ENCODE measurements around the gene ENKD1.

ENKD1 gene

GRCh38 chr16:67679935-67680897 is 13.7 kb upstream of the ENKD1 start:
- Histone ChIP-seq H3K27ac (ENCODE audit: insufficient read depth, low read length, poor library complexity, severe bottlenecking) (no peak overlapping the region), H3K27me3 (replicated peaks; ENCODE audit: control insufficient read depth, insufficient read depth, low read length, poor library complexity, severe bottlenecking) (no peaks in the 10 kb centered on the region), H3K4me3 (ENCODE audit: insufficient read depth, low read depth, low read length, poor library complexity, severe bottlenecking) (no peak overlapping the region), H3K36me3 (ENCODE audit: control insufficient read depth, insufficient read depth, low read length) (no peaks in the 10 kb centered on the region), H3K9me3 (ENCODE audit: control insufficient read depth, low read length) (no peaks in the 10 kb centered on the region), H3K4me1 (ENCODE audit: control insufficient read depth, insufficient read depth, low read length, poor library complexity, severe bottlenecking) (peaks cover 3% of the 10 kb centered on the region)
- no peak for DNase-seq

GRCh38 chr16:67678354-67679023 is 11.9 kb upstream of the ENKD1 start:
- H3K36me3 ChIP-seq (ENCODE audit: control insufficient read depth, insufficient read depth, low read length), result no peaks in the 10 kb centered on the region
- H3K27ac ChIP-seq (ENCODE audit: insufficient read depth, low read length, poor library complexity, severe bottlenecking), result no peak overlapping the region
- H3K9me3 ChIP-seq (ENCODE audit: control insufficient read depth, low read length), result no peaks in the 10 kb centered on the region
- H3K4me3 ChIP-seq (ENCODE audit: insufficient read depth, low read depth, low read length, poor library complexity, severe bottlenecking), result no peak overlapping the region
- no peak for DNase-seq
- no peaks in the 10 kb centered on the region for H3K4me1 ChIP-seq (ENCODE audit: control insufficient read depth, insufficient read depth, low read length, poor library complexity, severe bottlenecking)
- no peaks in the 10 kb centered on the region for H3K27me3 ChIP-seq (replicated peaks; ENCODE audit: control insufficient read depth, insufficient read depth, low read length, poor library complexity, severe bottlenecking)

GRCh38 chr16:67677712-67678111 is 11.2 kb upstream of the ENKD1 start:
- no peaks in the 10 kb centered on the region for H3K9me3 ChIP-seq (ENCODE audit: control insufficient read depth, low read length)
- no peak overlapping the region for H3K27ac ChIP-seq (ENCODE audit: insufficient read depth, low read length, poor library complexity, severe bottlenecking)
- no peaks in the 10 kb centered on the region for H3K36me3 ChIP-seq (ENCODE audit: control insufficient read depth, insufficient read depth, low read length)
- no peaks in the 10 kb centered on the region for H3K4me1 ChIP-seq (ENCODE audit: control insufficient read depth, insufficient read depth, low read length, poor library complexity, severe bottlenecking)
- no peak for DNase-seq
- H3K4me3 ChIP-seq (ENCODE audit: insufficient read depth, low read depth, low read length, poor library complexity, severe bottlenecking), result no peak overlapping the region
- H3K27me3 ChIP-seq (replicated peaks; ENCODE audit: control insufficient read depth, insufficient read depth, low read length, poor library complexity, severe bottlenecking), result no peaks in the 10 kb centered on the region

GRCh38 chr16:67676939-67677338 is 10.4 kb upstream of the ENKD1 start:
- H3K36me3 ChIP-seq (ENCODE audit: control insufficient read depth, insufficient read depth, low read length), result no peaks in the 10 kb centered on the region
- no peak for DNase-seq
- H3K27ac ChIP-seq (ENCODE audit: insufficient read depth, low read length, poor library complexity, severe bottlenecking), result no peak overlapping the region

GRCh38 chr16:67676516-67676915 is 10.0 kb upstream of the ENKD1 start:
- Histone ChIP-seq H3K4me1 (ENCODE audit: control insufficient read depth, insufficient read depth, low read length, poor library complexity, severe bottlenecking) (no peaks in the 10 kb centered on the region), H3K36me3 (ENCODE audit: control insufficient read depth, insufficient read depth, low read length) (no peaks in the 10 kb centered on the region), H3K4me3 (ENCODE audit: insufficient read depth, low read depth, low read length, poor library complexity, severe bottlenecking) (no peak overlapping the region), H3K9me3 (ENCODE audit: control insufficient read depth, low read length) (no peaks in the 10 kb centered on the region), H3K27ac (ENCODE audit: insufficient read depth, low read length, poor library complexity, severe bottlenecking) (no peak overlapping the region), H3K27me3 (replicated peaks; ENCODE audit: control insufficient read depth, insufficient read depth, low read length, poor library complexity, severe bottlenecking) (no peaks in the 10 kb centered on the region)
- DNase-seq, result no peak

More at GRCh38 chr16:67676939-67677338, 10.4 kb upstream of the ENKD1 start:
- Histone ChIP-seq H3K4me1 (ENCODE audit: control insufficient read depth, insufficient read depth, low read length, poor library complexity, severe bottlenecking) (no peaks in the 10 kb centered on the region), H3K4me3 (ENCODE audit: insufficient read depth, low read depth, low read length, poor library complexity, severe bottlenecking) (no peak overlapping the region), H3K27me3 (replicated peaks; ENCODE audit: control insufficient read depth, insufficient read depth, low read length, poor library complexity, severe bottlenecking) (no peaks in the 10 kb centered on the region), H3K9me3 (ENCODE audit: control insufficient read depth, low read length) (no peaks in the 10 kb centered on the region)

- no peaks in the 10 kb centered on the region for H3K36me3 ChIP-seq (ENCODE audit: control insufficient read depth, insufficient read depth, low read length)
- no peak overlapping the region for H3K4me3 ChIP-seq (ENCODE audit: insufficient read depth, low read depth, low read length, poor library complexity, severe bottlenecking)
- no peaks in the 10 kb centered on the region for H3K27me3 ChIP-seq (replicated peaks; ENCODE audit: control insufficient read depth, insufficient read depth, low read length, poor library complexity, severe bottlenecking)
- H3K4me1 ChIP-seq (ENCODE audit: control insufficient read depth, insufficient read depth, low read length, poor library complexity, severe bottlenecking), result no peaks in the 10 kb centered on the region
- no peak for DNase-seq
- H3K9me3 ChIP-seq (ENCODE audit: control insufficient read depth, low read length), result no peaks in the 10 kb centered on the region
- H3K27ac ChIP-seq (ENCODE audit: insufficient read depth, low read length, poor library complexity, severe bottlenecking), result no peak overlapping the region
Observed at GRCh38 chr16:67675999-67676398, 9.4 kb upstream of the ENKD1 start.

GRCh38 chr16:67675579-67675935 is 9.0 kb upstream of the ENKD1 start:
- H3K27me3 ChIP-seq (replicated peaks; ENCODE audit: control insufficient read depth, insufficient read depth, low read length, poor library complexity, severe bottlenecking), result no peaks in the 10 kb centered on the region
- no peaks in the 10 kb centered on the region for H3K4me1 ChIP-seq (ENCODE audit: control insufficient read depth, insufficient read depth, low read length, poor library complexity, severe bottlenecking)
- no peak for DNase-seq
- no peaks in the 10 kb centered on the region for H3K36me3 ChIP-seq (ENCODE audit: control insufficient read depth, insufficient read depth, low read length)
- H3K27ac ChIP-seq (ENCODE audit: insufficient read depth, low read length, poor library complexity, severe bottlenecking), result no peak overlapping the region
- no peaks in the 10 kb centered on the region for H3K9me3 ChIP-seq (ENCODE audit: control insufficient read depth, low read length)
- no peak overlapping the region for H3K4me3 ChIP-seq (ENCODE audit: insufficient read depth, low read depth, low read length, poor library complexity, severe bottlenecking)

GRCh38 chr16:67674851-67675578 is 8.5 kb upstream of the ENKD1 start:
- H3K36me3 ChIP-seq (ENCODE audit: control insufficient read depth, insufficient read depth, low read length), result no peaks in the 10 kb centered on the region
- no peak for DNase-seq
- no peaks in the 10 kb centered on the region for H3K9me3 ChIP-seq (ENCODE audit: control insufficient read depth, low read length)
- H3K27ac ChIP-seq (ENCODE audit: insufficient read depth, low read length, poor library complexity, severe bottlenecking), result no peak overlapping the region
- H3K4me1 ChIP-seq (ENCODE audit: control insufficient read depth, insufficient read depth, low read length, poor library complexity, severe bottlenecking), result no peaks in the 10 kb centered on the region
- H3K27me3 ChIP-seq (replicated peaks; ENCODE audit: control insufficient read depth, insufficient read depth, low read length, poor library complexity, severe bottlenecking), result no peaks in the 10 kb centered on the region
- H3K4me3 ChIP-seq (ENCODE audit: insufficient read depth, low read depth, low read length, poor library complexity, severe bottlenecking), result no peak overlapping the region

GRCh38 chr16:67673712-67674580 is 7.4 kb upstream of the ENKD1 start:
- no peak overlapping the region for H3K4me3 ChIP-seq (ENCODE audit: insufficient read depth, low read depth, low read length, poor library complexity, severe bottlenecking)
- no peaks in the 10 kb centered on the region for H3K9me3 ChIP-seq (ENCODE audit: control insufficient read depth, low read length)
- no peak overlapping the region for H3K27ac ChIP-seq (ENCODE audit: insufficient read depth, low read length, poor library complexity, severe bottlenecking)
- H3K27me3 ChIP-seq (replicated peaks; ENCODE audit: control insufficient read depth, insufficient read depth, low read length, poor library complexity, severe bottlenecking), result no peaks in the 10 kb centered on the region
- DNase-seq, result no peak
- no peaks in the 10 kb centered on the region for H3K4me1 ChIP-seq (ENCODE audit: control insufficient read depth, insufficient read depth, low read length, poor library complexity, severe bottlenecking)
- H3K36me3 ChIP-seq (ENCODE audit: control insufficient read depth, insufficient read depth, low read length), result no peaks in the 10 kb centered on the region

Measured in effector memory CD4-positive, alpha-beta T cell (primary cell).